NCI-H146 treated with DMSO at 0.1 percent for 48 hours (cell line): ENCODE results near the gene ANXA11.
"Not testable (repeated sequence)": the region's sequence is repeated elsewhere in the genome, so short reads cannot be mapped to it uniquely, and the experiment has no call there.

Experiments used
- DNase-seq: peaks from one replicate; lab custom pipeline; 2025; ENCODE audit not compliant: unreplicated experiment; lab: John Stamatoyannopoulos, UW

ANXA11 gene

DNA sequence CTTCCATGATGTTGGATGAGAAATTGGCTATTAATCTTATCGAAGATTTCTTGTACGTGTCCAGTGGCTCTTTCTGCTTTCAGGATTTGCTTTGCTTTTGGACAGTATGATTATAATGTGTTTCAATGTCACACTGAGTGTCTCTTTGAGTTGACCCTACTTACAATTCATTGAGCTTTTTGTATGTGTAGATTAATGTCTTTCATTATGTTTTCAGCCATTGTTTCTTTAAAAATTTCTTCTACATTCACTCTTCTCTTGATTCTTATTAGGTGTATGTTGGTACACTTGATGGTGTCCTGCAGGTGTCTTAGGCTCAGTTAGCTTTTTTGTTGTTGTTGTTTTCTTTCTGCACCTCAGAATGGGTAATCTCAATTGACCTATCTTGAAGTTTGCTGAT, 56.2 kb downstream of the ANXA11 start:
- no peak for DNase-seq

DNA sequence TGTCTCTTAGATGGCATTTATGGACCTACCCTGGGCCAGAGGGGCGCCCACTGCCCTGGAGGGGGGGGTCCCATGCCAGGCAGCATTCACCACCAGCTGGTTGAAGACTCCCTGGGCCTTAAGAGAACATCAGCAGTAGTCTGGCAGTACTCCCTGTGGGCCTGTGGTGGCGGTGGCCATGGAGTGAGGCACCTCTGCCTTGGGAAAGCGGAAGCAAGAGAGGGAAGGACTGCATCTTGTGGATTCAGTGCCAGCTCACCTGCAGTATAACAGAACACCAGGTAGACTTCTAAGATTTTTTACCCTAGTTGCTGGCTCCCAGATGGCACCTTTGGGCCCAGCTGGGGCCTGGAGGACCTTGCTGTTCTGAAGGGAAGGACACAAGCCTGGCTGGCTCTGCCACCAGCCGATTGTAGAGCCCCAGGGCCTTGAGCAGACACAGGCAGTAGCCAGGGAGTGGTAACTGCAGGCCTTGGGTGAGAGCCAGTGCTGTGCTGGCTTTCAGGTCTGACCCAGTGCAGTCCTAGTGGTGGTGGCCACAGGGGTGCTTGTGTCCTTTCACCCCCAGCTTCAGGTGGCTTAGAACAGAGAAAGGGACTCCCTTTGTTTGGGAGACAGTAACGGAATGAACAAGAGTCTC, 57.1 kb downstream of the ANXA11 start:
- DNase-seq: no peak

DNA sequence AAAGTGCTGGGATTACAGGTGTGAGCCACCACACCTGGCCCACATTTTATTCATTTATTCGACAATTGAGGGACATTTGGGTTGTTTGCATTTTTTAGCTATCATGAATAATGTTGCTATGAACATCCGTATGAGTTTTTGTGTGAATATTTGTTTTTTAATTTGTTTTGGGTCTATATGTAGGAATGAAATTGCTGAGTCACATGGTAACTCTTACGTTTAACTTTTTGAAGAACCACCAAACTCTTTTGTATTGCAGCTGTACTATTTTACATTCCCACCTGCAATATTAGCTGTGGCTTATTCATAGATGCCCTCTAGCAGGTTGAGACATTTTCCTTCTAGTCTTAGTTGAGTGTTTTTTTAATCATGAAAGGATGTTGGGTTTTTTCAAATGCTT, 58.4 kb downstream of the ANXA11 start:
- no peak for DNase-seq

DNA sequence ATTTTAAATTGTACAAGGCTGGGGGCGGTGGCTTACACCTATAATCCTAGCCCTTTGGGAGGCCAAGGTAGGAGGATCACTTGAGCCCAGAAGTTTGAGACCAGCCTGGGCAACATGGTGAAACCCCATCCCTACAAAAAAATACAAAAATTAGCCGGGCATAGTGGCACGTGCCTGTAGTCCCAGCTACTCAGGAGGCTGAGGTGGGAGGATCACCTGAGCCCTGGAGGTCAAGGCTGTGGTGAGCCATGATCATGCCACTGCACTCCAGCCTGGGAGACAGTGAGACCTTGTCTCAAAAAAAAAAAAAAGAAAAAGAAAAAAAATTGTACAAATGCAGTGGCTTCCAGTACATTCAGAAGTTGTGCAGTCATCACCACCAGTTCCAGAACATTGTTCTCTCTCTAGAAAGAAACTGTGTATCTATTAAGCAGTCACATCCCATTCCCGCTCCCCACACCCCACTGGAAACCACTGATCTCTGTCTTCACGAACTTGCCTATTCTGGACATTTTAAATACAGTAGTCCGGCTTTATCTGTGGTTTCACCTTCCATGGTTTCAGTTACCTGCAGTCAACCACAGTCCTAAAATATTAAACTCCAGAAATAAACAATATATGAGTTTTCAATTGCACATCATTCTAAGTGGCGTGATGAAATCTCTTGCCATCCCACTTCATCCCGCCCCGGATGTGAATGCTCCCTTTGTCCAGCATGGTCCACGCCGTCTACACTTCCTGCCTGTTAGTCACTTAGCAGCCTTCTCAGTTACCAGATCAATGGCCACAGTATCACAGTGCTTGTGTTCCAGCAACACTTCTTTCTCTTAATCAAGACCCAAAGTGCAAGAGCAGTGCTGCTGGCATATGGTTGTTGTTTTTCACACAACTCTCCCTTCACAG, 59.7 kb downstream of the ANXA11 start:
- not testable (repeated sequence) for DNase-seq

DNA sequence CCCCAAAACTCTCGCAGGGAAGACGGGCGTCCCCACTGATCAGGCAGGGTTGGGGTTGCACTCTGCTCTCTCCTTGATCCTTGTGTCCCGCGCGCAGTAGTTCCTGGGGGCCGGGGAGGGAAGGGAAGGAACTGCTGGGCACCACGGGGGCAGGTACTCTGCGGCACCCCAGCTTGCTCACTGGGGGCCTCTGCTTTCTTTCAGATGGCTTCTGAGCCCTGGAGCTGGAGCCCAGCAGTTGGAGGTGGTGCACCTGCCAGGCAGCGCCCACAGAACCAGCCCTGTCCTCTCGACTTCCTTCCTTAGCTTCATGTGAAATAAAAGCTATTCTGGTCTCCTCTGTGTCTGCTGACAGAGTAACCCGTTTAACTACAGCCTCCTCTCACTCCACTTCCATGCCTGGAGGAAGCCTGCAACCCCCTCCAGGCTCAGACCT, 60.6 kb downstream of the ANXA11 start:
- no peak for DNase-seq

DNA sequence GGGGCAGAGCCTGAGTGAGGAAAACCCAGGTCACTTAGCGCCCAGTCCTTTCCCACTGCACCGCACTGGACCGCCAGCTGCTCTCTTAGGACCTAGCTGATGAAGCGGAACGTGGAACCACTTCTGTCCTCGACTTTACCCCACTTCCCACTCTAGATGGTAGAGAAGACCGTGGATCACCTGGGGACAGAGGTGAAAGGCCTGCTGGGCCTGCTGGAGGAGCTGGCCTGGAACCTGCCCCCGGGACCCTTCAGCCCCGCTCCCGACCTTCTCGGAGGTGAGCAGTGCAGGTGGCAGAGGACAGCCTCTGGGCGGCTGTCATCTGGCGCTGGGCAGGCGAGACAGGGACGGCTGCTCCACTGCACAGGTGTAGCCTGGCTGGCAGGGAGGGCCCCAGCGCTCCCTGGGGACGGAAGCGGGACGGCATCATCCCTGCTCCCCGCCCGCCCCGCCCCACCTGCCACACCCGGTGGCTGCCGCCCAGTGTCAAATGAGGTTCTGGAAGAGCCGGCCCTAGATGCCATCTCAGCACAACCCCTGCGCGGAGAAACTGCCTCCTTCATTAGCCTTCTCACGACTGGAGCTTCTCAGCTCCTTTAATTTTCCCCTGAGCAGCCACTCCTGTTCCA, 61.2 kb downstream of the ANXA11 start:
- DNase-seq: peak; percentile 47

DNA sequence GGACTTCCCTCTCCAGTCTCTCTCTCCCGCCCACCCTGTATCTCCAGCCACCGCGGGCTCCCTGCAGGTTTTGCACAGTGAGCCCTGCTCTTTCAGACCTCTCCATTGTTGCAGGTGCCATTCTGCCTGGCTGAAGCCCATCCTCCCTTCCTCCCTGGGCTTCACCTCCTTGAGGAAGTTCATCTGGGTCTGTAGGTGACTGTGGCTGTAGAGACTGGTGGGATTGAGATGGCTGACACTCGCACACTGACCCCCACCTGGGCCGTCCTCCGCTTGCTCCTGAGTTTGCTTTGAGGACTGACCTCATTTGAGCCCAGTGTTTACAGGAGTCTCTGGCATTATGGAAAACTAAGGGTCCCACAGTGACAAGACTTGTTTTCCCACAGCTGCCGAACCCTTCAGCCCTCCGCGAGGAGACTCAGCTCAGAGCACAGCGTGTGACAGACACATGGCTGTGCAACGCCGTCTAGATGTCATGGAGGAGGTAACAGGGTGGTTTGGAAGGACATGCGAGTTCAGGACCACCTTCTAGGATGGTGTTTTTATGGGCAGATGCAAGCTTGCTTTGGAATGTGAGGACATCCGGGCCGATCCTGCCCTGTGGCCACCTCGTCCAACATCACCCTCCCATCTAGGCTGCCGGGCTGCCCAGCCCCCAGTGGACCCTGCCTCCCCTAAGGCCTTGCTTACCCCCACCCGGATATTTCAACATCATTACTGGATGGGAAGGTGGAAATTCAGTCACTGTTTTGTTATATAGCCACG, 63.5 kb downstream of the ANXA11 start:
- no peak for DNase-seq

DNA sequence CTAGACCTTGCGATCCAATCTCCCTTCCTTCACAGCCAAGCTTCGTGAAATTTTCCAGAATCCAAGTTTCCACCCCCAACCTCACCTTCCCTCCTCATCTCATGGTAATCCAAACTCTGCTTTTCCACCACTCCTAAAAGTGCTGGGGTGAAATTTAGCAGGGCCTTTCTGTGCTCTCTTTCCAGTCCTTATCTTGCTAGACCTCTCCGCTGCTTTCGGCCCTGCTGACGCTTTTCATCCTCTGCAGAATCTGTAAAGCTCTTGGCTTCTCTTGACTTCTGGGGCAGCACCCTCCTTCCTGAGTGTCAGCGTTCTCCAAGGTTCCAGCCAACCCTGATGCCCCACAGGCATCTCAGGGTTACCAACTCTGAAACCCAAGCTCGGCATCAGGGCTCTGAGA, 65.1 kb downstream of the ANXA11 start:
- no peak for DNase-seq

DNA sequence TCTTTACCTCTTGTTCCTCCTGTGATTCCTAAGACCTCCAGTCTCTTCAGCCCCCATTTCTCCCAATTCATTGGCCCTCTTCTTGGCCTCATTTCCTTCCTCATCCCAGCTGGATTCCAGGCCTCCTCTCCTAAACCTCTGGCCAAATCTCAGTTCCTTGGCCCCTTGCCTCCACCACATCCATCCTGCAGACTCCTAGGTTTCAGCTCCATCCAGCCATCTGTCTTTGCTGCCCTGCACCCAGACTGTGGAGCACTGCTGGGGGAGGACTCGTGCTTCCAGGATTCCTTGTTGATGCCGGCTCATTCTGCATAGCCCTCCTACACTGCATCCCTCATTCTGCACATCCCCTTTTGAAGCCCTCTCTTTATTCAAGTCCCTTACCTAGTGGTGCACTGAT, 66.1 kb downstream of the ANXA11 start:
- no peak for DNase-seq

DNA sequence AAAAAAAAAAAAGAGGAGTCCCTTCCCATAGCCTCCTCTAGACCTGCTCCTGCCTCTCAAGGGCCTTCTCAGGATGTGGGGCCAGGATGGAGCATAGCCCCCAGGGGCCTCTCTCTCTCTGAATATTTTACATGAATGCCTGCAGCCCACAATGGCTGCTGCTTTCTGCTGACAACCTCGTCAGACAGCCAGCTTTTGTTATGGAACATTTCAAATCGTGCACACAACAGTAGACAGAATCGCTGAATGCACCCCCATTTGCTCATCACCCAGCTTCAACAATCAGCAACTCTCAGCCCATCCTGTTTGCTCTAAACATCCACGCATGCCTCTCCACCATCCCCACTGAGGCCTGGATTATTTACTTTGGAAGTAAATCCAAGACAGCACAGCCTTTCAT, 67.4 kb downstream of the ANXA11 start:
- DNase-seq: no peak

DNA sequence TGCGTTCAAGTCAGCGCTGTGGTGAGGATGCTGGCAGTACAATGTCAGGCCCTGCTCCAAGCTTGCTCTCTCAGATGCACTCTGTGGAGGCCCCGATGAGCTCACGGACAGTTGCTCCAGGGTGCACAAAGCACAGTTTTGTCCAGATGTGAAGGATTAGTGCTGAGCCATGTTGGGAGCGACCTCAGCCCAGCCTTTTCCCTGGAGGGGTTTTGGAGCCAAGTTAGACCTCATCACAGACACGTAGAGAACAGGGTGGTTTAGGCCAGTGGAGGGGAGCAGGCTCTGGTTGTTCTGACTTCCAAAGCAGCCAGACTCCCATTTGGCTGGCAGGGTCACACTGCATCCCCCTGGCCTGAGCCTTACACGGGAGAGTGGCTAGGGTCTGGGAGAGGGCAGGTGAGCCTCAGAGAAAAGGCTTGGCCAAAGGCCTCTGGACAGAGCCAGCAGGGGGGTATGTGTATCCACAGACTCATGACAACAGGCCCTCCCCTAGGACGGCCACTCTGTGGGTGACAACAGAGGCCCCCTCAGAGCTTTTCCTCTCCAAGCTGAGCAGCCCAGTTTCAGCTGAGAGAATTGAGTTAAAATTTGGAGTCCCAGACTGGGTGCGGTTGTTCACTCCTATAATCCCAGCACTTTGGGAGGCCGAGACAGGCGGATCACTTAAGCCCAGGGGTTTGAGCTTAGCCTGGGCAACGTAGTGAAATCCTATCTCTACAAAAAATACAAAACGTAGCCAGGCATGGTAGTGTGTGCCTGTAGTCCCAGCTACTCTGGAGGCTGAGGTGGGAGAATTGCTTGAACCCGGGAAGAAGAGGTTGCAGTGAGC, 68.1 kb downstream of the ANXA11 start:
- DNase-seq: no peak

DNA sequence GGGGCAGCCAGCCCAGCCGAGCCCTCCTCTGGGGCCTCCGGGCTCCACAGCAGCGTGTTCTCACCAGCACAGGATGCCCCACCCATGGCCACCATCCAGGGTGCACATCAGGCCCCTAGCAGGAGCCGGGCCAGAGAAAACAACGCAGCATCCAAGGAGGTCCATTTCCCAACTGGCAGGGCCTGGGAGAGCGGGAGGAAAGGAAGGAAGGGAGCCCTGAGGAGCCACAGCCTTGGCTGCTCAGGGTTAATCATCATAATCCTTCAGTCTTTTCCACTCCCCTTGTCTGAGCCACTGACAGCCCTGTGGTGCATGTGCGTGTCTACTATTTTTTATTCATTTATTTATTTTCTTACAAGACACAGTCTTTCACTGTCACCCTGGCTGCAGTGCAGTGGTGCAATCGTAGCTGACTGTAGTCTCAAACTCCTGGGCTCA, 69.2 kb downstream of the ANXA11 start:
- no peak for DNase-seq

DNA sequence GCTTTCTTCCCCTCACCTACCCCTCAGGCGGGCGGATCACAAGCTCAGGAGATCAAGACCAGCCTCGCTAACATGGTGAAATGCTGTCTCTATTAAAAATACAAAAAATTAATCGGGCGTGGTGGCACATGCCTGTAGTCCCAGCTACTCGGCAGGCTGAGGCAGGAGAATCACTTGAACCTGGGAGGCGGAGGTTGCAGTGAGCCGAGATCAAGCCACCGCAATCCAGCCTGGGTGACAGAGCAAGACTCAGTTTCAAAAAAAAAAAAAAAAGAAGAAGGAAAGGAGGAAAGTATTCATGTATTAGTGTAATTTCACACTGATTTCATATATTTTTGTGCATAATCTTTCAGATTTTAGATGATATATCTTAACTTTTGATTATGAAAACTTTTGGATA, 71.7 kb downstream of the ANXA11 start:
- DNase-seq: not testable (repeated sequence)

DNA sequence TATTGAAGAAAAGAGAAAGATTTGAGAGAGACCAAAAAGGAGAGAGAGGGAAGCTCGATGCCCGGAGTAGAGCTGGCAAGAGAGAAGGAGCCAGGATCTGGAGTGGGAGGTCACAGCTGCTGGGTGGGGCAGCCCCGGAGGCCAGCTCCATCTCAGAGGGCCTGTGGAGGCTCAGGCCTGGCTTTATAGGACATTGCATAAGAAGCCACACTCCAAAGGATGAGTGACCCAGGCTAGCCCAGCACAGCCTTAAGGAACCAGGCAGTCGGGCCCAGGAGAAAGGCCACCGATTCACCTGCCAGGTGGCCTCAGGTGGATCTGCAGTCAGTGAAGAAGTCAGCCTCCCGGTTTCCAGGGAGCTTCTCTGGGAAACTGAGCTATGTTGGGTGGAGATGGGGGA, 72.1 kb downstream of the ANXA11 start:
- DNase-seq: no peak

DNA sequence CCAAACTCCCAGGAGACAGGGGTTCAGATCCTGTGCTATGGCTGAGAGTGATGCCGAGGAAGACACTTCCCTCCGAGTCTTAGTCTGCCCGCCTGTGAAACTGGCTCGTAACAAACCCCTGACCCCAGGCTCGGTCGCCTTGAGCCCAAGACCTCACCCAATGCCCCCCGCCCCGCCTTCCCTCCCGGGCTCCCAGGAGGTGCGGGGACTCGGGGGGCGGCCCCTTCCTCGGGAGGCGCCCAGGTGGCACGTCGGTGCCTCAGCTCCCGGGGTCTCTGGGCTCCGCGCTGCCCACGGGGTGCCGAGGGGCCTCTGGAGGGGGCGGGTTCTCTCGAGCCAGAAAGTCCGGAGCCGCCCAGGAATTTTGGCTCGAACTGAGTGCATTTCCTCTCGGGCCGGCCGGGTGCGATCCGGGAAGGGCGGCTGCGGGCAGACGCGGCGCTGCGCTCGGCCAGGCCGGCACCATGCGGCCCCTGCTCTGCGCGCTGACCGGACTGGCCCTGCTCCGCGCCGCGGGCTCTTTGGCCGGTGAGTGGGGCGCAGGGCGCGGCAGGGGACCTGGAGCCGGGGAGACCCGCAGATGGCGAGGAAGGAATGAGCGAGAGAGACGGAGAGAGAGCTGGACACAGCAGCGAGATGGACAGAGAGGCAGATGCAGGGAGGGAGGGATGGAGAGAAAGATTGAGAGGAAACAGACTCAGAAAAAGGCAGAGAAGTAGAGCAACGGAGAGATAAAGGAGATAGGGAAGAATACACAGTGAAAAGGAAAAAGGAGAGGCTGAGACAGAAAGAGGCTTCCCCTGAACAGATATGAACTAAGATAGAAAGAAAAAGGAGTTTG, 72.8 kb downstream of the ANXA11 start, which contains the start of gene PLAC9:
PLAC9 (plus strand) TSS at position 432 of the 841 bp plus-strand sequence; CDS start at position 465, 33 bp downstream.
- no peak for DNase-seq

DNA sequence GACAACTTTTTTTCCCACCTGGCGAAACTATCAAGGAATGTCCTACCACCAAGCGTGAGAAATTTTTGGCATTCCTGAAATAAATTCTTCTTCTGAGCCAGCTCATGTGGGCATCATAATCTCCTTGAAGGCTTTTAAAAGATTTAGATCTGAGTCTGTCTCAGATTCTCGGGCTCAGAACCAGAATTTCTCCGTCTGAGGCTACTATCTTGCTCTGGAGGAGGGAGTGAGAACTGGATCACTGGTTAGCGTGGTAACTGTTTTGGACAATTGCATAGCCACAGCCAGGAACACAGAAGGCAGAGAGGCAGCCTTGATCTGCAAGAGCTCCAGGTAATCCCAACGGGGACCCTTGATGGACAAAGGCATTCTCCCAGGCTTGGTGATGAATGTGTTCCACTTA, 73.8 kb downstream of the ANXA11 start:
- DNase-seq: no peak

DNA sequence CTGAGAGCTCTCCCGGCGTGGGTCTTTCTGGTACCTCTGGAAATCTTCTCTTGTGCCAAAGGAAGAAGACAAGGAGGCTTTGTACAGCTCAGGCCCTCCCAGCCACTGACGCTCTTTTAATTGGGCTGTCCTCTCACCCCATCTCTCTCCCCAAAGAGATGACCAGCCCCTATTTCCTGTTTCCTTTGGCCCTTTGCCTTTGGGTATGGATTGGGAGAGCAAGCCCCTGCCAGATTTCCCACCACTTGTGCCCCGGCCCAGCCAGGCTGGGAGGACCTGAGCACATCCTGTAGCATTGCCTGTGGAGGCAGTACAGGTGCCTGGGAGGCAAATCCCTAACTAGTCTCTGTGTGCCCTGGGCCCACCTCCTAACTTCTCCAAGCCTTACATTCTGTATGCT, 78.5 kb downstream of the ANXA11 start:
- no peak for DNase-seq

DNA sequence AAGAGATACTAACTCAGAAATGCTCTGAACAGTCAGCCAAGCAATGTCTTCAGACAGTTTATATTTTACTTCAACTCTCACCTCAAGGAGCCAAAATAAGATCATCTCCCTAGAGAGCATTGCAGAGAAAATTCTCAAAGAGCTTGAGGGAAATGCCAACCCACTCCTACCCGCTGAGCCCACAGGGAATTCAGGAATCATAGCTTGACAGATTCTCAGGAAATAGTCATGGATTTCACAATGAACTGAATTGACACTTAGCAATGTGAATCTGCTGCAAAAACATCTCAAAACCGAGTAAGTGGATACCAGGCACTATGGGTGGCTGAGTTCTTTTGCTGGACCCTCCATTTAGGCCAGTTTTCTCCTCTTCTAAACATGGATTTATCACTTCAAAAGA, 82.6 kb downstream of the ANXA11 start:
- no peak for DNase-seq

DNA sequence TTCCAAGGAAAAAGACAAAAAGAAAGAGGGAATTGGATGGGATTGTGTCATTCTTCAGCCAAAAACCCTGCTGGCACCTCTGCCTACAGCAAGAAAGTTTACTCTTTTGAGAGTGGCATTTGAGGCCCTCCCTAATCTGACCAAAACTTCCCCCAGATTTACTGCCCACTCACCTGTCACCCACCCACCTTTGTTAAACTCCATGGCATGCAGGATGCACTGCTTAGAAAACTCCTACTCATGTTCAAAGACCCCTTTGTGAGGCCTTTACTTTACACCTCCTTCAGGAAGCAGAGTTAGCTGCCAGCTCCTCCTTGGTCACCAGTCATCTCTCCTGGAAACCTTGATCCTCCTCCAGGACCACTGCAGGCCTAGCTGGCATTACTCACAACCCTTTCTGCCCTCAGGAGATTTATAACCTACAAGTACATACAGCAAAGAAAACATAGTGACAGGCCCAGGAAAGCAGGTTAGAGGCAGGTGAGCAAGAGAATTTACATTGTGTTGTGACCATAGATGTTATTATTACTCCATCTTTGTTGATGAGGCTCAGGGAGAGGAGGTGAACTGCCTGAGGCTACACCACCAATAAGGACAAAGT, 83.1 kb downstream of the ANXA11 start:
- DNase-seq: no peak
